CD4-positive, alpha-beta T cell treated with Interleukin-1 beta for 1 hour (primary cell): ENCODE data around the gene RAB40A.
"Not testable (repeated sequence)": the region's sequence is repeated elsewhere in the genome, so short reads cannot be mapped to it uniquely, and the experiment has no call there.

ENCODE experiments used
- DNase-seq, 2 donors: peaks; one replicate each; pipeline ENCODE4 v3.0.0-alpha.2; 2020 to 2022

Gene RAB40A

DNA sequence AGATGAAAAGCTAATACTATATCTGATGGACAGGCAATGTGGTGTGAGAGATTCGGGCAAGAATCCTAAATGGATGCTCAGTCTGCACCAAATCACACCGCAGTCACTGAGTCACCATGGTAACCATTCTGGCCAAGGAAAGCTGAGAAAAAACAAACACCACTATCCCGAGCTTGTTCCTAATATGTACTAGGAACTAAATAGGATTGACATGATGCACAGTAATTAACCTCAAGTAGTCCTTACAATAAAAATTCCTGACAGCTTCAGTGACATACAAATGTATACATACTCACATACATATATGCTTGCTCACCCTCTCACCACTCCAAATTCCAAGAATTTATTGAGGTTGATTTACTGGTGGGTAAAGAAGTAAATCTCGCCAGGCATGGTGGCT is 1.1 kb upstream of the RAB40A start:
- no peak for DNase-seq

DNA sequence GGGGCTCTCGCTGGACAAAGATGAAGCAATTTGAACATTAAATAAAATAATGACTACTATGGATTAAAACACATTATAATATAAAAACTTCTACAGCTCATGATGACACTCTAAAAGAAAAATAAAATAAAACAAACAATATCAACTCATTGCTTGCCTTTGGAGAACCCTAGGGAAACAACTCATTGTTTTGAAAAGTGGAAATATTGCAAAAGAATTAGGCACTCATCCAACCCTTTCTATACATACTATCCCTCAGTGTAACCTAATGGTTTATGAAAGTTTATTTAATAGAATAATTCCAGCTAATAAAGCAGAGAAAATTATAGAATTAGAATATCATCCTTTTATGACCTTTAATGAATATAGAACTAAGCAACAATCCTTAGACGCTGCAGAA is 718 bp downstream of the RAB40A start:
- no peak for DNase-seq

DNA sequence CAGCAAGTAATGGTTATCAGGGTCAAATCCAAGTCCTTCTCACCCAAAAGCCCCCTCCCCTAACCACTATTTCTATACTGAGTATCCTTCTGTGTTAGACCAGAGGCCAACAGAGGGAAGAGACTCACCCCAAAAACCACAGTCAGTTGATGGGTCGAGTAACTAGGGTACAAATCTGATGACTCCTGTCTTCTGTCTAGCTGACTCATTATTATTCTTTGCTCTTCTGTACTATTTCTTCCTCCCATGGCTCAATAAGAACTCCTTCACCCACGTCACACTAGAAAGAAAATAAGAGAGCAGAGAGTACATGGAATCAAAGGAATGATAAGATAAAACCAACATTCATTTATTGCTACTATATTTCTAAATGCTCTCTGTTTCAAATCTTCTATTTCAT is 2.0 kb downstream of the RAB40A start:
- DNase-seq, result no peak

DNA sequence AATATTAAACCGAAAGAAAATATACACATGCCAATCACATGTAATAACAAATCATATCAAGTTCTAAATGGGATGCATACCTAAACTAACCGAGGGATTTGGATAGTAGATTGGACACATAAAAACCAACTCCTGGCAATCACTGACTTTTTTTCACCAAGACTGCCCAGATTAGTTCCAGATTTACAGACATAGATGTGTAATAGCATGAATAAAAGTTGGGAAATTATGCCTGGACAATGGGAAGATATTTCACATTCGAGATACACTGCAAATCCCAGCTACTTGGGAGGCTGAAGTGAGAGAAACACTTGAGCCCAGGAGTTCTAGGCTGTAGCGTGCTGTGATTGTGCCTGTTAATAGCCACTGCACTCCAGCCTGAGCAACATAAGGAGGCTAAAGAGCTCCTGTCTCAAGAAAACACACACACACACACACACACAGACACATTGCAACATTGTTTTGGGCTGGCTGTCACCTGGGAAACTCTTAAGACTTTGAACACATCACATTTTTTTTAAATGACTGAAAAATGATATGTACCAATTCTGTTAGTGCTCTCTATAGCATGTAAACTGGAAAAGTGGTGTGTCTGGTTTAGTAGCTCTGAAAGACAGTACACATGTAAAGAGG is 5.7 kb downstream of the RAB40A start:
- no peak for DNase-seq

DNA sequence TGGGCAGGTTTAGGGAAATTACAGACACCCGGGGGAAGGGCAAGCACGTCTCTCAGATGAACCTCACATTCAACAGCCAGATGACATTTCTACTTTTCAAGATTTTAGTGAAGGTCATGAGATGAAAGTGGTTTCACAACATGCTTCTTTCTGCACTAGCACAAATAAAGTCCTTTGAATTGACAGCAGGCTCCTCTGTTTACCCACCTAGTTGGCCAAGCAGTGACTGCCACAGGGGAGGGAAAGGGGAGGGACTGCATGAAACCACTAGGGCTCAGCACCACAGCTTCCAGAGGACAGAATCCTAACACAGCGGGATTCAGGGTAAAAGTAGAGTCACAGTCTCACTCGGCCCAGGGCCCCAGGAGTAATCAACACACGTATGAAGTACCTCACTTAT is 6.2 kb downstream of the RAB40A start:
- no peak for DNase-seq

DNA sequence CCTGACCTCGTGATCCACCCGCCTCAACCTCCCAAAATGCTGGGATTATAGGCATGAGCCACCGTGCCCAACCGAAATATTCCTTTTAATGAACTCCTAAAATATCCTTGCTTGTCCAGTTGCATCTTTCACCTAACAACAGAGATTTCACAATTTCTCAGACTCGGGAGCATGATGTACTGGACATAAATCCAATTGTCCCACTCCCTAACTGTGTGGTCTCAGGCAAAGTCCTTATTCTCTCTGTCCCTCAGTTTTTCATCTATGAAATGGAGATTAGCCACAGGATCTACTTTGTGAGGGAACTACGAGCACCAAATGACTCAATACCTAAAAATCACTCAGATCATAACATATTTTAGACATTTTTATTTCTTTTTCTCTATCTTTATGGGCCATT is 9.3 kb downstream of the RAB40A start:
- DNase-seq, result no peak

GRCh38 chrX:103503853-103504207 is 15.5 kb downstream of the RAB40A start:
- DNase-seq, result no peak

GRCh38 chrX:103503163-103503852 is 16.0 kb downstream of the RAB40A start:
- DNase-seq, result no peak

GRCh38 chrX:103498786-103499185 is 20.5 kb downstream of the RAB40A start:
- no peak for DNase-seq

DNA sequence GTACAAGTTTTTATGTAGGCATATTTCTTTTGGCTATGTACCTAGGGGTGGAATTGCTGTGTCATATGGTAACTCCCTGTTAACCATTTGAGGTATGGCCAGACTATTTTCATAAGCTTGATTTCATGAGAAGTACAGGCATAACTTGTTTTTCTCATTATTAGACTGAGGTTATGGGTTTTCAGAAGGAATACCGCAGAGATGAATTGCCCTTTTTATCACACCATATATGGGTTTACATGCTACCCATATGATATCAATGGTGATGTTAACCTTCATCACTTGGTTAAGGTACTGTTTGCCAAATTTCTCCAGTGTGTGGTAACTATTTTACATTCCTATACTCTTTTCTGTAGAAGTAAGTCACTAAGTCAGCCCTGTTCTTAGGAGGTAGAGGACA is 23.5 kb downstream of the RAB40A start:
- no peak for DNase-seq

GRCh38 chrX:103493578-103493977 is 25.7 kb downstream of the RAB40A start:
- DNase-seq, result not testable (repeated sequence)

DNA sequence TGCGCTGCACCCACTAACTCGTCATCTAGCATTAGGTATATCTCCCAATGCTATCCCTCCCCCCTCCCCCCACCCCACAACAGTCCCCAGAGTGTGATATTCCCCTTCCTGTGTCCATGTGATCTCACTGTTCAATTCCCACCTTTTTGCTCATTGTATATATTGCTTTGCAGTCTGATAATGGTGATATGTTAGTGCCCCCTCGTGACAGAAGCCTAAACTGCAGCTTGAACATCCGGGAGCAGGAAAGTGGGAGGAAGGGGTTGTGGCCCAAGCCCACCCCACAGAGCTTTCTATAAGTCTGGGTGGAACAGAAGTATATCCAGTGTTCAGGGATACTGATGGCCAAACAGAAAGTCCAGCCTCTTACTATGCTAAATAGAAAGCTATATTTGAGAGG is 29.6 kb downstream of the RAB40A start:
- DNase-seq, result peak; percentile 11 to 36

- no peak for DNase-seq
Measured at GRCh38 chrX:103488794-103489193, 30.5 kb downstream of the RAB40A start.

DNA sequence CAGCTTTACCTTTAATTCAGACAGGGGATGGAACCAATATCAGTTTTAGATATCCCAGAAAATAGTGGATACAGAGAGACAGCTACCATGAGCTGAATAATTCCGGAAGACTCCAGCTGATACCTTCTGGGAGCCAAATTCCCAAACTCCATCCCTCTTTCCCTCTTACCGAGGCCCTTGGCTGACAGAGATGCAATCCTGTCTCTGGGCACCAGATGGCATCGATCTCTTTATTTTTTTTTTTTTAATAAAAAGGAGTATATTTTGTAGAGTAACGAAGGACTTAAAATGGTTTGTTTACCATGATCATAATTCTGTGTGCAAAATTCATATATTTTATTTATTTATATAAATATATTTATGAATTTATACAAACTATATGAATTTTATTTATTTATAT is 31.0 kb downstream of the RAB40A start:
- DNase-seq, result no peak

DNA sequence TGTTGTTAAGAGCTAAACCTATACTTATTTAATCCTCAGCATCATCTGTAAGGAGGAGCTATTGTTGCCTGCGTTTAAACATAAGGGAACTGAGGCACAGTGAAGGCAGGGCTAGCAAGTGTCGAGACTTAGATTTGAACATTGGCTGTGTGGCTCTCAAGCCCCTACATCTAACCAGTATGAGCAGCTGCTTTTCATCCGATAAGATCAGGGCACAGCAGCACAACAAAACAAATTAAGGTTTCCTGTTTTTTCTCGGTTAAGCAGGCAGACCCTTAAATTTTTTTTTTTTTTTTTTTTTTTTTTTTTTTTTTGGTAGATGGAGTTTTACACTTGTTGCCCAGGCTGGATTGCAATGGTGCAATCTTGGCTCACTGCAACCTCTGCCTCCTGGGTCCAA is 35.6 kb downstream of the RAB40A start:
- peak in 1 of 2 donors; percentile 6 for DNase-seq

- DNase-seq, result no peak
Measured at GRCh38 chrX:103480526-103480925, 38.8 kb downstream of the RAB40A start.

GRCh38 chrX:103477496-103477895 is 41.8 kb downstream of the RAB40A start:
- DNase-seq, result no peak

DNA sequence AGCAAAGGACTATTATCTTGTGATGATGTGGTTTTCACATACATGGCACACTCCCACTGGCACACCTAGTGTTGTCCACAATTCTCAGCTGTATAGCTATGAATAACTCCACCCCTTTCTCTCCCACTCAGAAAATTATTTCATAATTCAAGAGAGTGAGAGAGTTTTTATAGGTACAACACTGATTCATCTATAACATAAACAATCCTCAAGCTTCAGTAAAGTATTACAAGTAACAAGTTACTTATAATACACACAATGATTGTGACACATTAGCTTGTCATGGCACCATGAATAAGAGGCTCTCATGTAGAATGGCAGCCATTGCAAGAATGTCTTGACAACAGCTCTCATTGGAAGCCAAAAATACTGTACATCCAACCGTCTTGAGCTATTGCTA is 43.9 kb downstream of the RAB40A start:
- no peak for DNase-seq

DNA sequence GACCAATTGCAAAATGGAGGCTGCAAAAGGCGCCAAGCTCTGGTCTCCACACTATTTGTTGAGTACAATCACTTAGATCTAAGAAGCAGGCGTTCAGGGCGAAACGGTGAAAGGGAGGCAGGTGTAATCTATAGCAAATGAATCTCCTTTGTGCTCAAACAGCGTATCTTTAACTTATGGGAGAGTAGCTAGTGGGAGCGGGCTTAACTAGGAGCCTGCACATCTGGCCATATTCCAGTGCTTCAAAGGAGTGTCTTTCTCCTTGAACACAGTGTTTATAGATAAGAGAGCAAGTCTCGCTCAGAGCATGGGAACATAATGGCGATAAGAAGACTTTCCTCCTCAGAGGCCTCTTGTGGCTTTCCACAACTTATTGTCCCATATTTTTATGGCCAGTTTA is 49.3 kb downstream of the RAB40A start:
- DNase-seq, result not testable (repeated sequence)

- no peak for DNase-seq
Measured at GRCh38 chrX:103467887-103468286, 51.4 kb downstream of the RAB40A start.

GRCh38 chrX:103467156-103467555 is 52.1 kb downstream of the RAB40A start:
- no peak for DNase-seq

- peak; percentile 57 to 69 for DNase-seq
Measured at GRCh38 chrX:103464774-103465117, 54.5 kb downstream of the RAB40A start.

DNA sequence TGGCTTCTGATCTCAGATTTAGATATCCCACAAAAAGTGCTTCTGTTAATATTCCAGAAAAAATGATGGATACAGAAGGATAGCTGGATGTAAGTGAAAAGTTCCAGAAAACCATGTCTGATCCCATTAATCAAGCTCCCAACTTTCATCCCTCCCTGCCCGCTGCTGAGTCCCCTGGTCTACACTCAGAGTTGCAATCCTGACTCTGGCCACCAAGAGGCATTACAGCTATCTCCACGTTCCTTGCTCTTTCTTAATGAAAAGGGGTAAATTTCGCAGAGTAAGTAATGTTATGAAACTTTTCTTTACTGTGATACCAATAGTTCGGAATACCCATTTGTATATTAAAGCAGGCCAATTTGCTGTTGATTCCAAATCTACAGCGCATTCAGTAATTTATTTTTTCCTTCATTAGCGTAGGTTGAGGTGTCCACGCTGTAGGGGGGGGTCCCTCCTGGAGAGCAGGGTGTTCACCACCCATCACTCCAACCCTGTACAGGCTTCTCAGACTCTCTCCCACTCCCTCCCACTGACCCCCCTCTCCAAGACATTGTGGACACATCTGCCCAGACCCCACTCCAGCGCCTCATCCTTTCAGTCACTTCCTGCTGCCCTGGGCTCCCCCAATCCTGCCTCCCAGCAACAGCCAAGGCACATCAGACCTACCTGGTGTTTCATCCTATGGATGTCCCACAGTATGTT is 55.1 kb downstream of the RAB40A start:
- peak; percentile 5 to 33 for DNase-seq

GRCh38 chrX:103461156-103461555 is 58.1 kb downstream of the RAB40A start:
- DNase-seq, result no peak
